Measurements from ENCODE around the gene PEX11B. TPM values are rescaled to one million over a fixed set of nuclear protein-coding genes. Genes with fewer than 3 reads are reported as not detected.

PEX11B gene
- total and polyA plus RNA-seq, 8 donors, result 31.9 to 53.1 (median 43.8) TPM

DNA sequence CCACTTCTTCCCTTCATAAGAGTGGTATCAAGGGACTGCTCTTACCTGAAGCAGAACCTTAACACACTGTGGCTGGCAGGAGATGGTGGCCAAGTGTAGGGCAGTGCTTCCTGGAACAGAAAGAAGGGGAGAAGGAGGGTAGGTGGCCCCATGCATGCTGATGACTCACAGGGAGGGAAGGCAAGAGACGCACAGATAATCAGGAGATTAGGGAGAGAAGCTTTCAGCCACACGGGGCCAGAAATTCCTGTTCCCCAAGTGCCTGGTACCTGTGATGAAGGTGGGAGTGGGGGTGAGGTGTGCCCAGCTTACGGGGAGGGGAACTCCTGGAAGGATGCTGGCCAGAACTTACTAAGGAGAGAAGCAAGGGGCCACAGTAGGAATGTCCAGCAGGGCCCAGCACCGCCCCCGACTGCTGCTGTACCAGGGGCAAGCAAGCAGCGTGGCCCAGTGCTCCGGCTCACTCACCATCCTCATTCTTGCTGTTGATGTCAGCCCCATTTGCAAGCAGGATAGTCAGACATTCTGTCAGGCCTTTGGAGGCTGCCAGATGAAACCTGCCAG lies 40.5 kb downstream of the PEX11B start:
- TF ChIP-seq, protein P1, sequence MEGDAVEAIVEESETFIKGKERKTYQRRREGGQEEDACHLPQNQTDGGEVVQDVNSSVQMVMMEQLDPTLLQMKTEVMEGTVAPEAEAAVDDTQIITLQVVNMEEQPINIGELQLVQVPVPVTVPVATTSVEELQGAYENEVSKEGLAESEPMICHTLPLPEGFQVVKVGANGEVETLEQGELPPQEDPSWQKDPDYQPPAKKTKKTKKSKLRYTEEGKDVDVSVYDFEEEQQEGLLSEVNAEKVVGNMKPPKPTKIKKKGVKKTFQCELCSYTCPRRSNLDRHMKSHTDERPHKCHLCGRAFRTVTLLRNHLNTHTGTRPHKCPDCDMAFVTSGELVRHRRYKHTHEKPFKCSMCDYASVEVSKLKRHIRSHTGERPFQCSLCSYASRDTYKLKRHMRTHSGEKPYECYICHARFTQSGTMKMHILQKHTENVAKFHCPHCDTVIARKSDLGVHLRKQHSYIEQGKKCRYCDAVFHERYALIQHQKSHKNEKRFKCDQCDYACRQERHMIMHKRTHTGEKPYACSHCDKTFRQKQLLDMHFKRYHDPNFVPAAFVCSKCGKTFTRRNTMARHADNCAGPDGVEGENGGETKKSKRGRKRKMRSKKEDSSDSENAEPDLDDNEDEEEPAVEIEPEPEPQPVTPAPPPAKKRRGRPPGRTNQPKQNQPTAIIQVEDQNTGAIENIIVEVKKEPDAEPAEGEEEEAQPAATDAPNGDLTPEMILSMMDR (IDR thresholded peaks at IDR 0.05), result no peak
- intact Hi-C loops (cut with DNase I), result no loop called here
- H3K9me3 ChIP-seq, result no peaks in the 10 kb centered on the region
- H3K4me1 ChIP-seq, result peaks cover 0 to 4% of the 10 kb centered on the region in 2 donors
- no peak overlapping the region for H3K4me3 ChIP-seq
- H3K27me3 ChIP-seq, result peaks cover 0 to 3% of the 10 kb centered on the region in 2 donors
- H3K36me3 ChIP-seq, result no peaks in the 10 kb centered on the region
- ATAC-seq (peak; percentile 42), DNase-seq (no peak)
- no peak overlapping the region for H3K27ac ChIP-seq

DNA sequence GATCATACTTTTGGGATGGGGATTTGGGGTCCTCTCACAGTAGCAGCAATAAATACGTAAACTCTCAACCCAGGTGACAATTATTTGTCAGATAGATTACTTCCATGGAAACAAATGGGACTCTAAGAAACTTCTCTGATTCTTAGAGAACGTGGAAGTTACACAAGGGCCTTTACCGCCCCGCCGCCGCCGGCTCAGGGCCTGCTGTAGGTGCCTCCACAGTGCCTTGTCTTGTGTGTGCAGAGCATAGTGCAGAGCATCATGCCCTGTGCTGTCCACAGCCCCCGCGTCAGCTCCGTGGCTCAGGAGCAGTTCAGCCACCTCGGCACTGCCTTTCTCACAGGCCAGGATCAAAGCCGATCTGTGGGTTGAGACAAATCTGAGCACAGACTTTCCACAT lies 43.9 kb downstream of the PEX11B start:
- TF ChIP-seq, protein P1 (IDR thresholded peaks at IDR 0.05), result no peak
- DNase-seq (no peak), ATAC-seq (no peak)
- Histone ChIP-seq H3K27ac (no peak overlapping the region), H3K4me1 (peaks cover 0 to 18% of the 10 kb centered on the region in 2 donors), H3K4me3 (no peak overlapping the region), H3K9me3 (no peaks in the 10 kb centered on the region), H3K27me3 (peaks cover 0 to 15% of the 10 kb centered on the region in 2 donors), H3K36me3 (no peaks in the 10 kb centered on the region)
- intact Hi-C loops (cut with DNase I), result no loop called here

DNA sequence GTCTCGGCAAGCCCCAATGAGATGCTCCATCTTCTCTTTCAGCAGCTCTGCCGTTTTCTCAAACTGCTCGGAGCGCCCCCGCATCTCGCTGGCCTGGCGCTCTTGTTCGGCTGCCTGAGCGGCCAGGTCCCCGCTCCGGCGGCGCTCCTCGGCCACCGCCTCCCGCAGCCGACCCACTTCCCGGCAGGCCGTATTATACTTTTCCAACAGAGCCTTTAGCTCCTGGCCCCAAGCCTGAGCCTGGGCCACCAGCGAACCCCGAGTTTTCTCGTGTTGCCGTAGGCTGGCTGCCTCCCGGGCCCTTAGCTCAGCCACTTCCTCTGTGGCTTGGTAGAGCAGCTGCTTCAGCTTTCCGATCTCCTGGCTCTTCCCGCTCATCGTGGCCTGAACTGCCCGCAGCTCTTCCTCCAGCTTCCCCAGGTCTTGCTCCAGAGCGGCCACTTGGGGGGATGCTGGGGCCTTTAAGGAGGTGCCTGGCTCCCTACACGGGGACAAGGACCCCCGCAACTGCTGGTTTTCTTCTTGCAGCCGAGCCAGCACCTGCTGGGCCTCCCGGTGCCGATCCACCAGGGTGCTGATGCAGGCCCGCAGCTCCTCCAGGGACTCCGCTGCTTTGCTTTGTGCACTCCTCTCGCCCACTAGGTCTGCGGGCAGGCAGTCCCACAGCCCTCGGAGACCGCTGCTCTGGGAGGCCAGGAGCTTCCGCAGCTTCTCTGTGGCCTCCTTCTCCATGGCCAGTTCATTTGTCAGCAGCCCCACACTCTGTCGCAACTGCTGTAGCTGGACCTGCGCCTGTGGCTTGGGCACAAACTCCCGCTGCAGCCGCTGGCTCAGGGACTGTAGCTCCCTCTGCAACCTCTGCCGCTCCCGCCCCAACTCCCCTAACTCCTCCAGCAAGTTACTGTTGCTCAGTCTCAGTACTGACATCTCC lies 46.3 kb downstream of the PEX11B start:
- intact Hi-C loops (cut with DNase I), result no loop called here
- no peaks in the 10 kb centered on the region for H3K9me3 ChIP-seq
- peak; percentile 80 for ATAC-seq

DNA sequence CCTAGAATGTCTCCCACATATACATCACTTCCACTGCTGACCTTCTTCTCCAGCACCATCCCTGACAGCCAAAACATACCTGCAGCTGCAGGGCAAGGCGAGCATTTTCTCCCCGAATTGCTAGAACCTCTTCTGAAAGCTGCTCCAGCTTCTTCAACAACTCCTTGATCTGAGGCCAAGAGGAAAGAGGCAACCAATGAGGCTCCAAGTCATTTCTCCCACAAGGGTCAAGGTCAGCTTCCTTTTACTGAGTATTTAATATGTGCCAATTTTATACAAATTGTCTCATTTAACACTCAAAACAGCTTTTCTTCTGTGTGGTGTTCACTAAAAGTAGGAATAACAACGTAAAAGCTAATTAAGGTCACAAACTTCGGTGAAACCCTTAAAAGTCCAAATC lies 50.3 kb downstream of the PEX11B start:
- Histone ChIP-seq H3K36me3 (no peaks in the 10 kb centered on the region), H3K9me3 (no peaks in the 10 kb centered on the region), H3K4me3 (no peak overlapping the region), H3K27me3 (peaks cover 0 to 14% of the 10 kb centered on the region in 2 donors), H3K4me1 (peaks cover 0 to 16% of the 10 kb centered on the region in 2 donors), H3K27ac (no peak overlapping the region)
- TF ChIP-seq, protein P1 (IDR thresholded peaks at IDR 0.05), result no peak
- intact Hi-C loops (cut with DNase I), result no loop called here
- ATAC-seq (no peak), DNase-seq (no peak)

More for the DNA sequence above, 46.3 kb downstream of the PEX11B start:
- H3K4me1 ChIP-seq, result peaks cover 0 to 18% of the 10 kb centered on the region in 2 donors
- TF ChIP-seq, protein P1 (IDR thresholded peaks at IDR 0.05), result no peak
- peaks cover 0 to 15% of the 10 kb centered on the region in 2 donors for H3K27me3 ChIP-seq
- no peaks in the 10 kb centered on the region for H3K36me3 ChIP-seq
- peak; percentile 56 to 88 (median 72) for DNase-seq
- peak overlapping the region; percentile 28 to 37 for H3K4me3 ChIP-seq
- peak overlapping the region; percentile 65 to 79 for H3K27ac ChIP-seq

Measured in left lung (tissue), 10 donors.